ENCODE measurements around the gene IAH1.

- TF ChIP-seq CTCF (conservative IDR thresholded peaks at IDR 0.05; ENCODE audit: low read depth, low read length) = no peak
- TF ChIP-seq EZH2 (IDR thresholded peaks at IDR 0.05; ENCODE audit: low read length, unreplicated experiment) = no peak
Measured at GRCh38 chr2:9473985-9474360, 378 bp upstream of the IAH1 start.
